HG03097 (cell line): ENCODE measurements around the gene LRPAP1.
"Not testable (repeated sequence)": the region's sequence is repeated elsewhere in the genome, so short reads cannot be mapped to it uniquely, and the experiment has no call there.

Experiments
- ATAC-seq: cut with Tn5 transposase; IDR thresholded peaks from one replicate; pipeline ENCODE4 v1.9.1; 2021; ENCODE audit not compliant: unreplicated experiment, low FRiP score

The LRPAP1 gene

DNA sequence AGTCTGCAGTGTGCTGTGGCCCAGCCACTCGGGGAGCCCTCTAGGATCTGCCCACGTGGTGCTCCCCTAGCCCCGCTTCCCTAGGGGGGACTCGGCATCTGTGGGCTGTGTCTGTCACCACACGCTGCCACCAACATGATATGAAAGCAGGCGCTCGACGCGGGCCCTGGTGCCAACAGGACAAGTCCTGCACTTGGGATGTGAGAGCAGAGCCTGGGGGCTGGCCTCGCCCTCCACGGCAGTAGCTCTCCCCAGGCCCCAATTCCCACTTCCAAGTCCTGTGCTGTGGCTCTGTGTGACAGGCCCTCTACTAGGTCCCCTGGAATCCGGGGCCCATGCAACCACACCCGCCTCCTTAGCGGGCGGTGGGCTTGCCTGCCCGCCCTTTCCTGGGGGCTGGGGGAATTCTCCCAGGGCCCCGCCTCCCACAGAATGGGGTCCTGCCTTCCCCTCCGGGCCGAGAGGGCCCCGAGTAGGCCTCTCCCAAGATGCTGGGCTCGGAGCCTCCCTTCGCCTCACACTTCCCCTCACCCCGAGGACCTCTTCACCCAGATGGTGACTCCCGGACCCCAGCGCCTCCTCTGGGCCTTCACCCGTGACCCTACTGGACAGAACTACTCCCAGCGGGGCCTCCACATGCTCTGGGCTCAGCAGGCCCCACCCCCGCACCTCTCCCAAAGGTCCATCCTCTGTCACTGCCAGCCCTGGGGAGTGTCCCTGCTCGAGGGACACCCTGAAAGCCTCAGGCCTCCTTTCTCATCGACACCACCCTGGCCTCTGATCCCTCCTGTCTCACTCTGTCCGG is 11.2 kb downstream of the LRPAP1 start:
- no peak for ATAC-seq

DNA sequence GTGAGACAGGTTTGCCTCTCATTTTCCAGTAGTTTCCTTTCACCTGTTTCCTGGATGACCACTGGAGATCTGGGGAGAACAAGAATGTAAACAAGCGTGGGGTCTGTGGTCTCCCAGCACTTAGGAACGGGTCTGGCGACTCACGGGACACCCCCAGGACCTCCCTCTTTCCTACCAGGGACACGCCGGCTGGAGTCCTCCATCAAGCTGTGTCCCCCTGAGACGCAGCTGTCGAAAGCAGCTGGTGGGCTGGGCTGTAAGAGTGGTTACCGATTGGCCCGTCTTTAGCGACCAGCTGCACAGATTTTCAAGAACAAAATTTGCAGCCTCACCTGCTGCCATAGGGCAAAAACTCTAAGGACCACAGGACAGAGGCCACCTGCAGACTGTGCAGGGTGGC is 11.9 kb downstream of the LRPAP1 start:
- ATAC-seq, result no peak

DNA sequence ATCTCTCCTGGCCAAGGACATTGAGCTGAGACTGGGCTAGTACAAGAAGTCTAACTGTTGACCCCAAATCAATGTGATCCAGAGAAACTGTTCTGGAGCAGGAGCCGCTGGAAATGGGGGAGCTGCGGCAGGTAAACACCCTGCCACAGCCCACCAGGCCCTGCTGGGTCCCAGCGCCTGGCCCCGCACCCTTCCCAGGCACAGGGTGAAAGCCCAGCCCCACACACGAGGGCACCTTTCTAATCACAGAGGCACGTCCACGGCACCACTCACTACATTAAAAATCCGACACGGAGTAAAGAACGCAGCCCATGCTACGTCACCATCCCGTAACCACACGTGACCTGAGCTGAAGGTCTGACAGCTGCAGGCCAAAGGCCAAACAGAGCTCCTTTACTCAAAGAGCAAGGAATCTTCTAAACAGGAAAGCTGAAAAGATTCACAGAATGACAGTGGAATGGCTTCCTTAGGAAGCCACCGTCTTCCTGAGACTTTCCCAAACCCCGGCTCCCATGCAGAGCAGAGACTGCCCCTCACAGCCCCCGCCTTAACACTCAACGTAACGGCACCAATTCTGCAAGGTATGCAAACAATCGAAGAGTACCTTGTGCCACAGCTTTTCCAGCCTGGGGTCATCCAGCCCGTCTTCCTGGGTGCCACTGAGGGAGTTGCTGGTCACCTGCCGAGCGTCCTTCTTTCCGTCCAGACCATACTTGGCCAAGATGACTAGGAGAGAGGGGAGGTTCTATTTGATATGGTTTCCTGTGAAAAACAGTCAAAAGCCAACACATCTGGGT is 12.6 kb downstream of the LRPAP1 start:
- ATAC-seq, result no peak

DNA sequence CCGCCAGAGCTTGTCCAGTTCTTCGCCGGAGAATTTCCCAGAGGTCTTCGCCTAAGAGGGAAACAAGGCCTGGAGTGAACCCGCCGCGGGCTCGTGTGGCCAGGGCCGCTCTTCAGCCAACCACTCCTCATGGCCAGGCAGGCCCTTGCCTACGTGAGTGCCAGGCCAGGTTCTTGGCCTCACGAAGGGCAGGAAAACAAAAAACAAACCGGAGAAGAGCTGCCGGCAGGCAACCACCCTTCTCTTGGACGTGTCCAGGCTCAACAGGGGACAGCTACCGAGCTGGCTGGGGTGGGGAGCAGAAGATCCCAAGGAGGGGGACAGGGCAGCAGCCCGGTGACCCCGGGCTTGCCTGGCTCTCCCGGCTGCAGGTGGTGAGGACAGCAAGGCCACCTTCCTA is 13.3 kb downstream of the LRPAP1 start:
- no peak for ATAC-seq

DNA sequence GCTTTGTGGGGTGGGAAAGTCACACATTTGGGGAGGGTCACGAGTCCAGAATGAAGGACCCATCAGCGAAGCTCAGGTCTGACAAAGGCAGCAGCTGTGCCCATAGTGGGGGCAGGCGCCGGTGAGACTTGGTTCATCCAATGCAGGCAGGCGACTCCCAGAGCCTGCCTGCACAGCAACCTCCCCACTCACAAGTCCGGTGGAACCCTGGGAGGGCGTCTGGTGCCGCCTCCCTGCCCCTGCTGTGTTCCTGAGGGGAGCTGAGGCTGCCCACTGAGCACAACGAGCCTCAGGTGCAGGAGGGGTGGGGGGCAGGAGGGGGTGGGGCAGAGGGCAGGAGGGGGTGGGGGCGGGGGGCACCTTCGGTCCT is 13.7 kb downstream of the LRPAP1 start:
- no peak for ATAC-seq

DNA sequence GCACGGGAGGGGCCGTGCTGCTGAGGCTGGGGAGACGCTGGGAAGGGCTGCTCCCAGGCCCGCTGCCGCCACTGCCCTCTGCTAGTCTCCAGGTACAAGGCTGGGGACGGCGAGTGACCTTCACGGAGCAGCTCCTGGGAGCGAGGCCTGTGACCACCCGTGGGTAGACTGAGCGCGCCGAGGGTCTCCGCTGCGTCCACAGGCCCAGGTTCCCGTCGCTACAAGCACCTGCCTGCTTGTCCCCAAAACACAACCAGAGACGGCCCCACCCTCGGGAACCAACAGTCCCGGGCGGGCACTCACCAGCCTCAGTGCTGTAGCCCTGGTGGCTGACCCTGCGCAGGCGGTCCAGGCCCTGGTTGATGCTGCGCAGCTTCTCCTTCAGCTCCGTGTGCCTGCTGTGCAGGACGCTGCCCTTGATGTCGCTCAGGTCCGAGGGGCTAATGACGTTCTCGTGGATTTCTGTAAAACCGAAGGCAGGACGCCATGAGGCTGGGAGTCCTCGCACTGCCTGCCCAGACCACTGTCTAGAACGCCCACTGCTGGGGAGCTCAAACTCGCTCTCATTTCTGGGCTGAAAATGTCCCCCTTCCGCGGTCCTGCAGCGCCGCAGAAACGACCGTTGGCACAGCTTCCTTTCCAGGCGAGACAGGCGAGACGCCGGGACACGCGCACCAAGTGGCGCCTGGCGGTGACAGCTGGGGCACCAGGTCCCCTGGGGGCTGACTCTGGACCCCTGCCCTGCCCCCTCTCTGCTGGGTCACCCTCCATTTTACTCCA is 14.3 kb downstream of the LRPAP1 start:
- ATAC-seq, result no peak

DNA sequence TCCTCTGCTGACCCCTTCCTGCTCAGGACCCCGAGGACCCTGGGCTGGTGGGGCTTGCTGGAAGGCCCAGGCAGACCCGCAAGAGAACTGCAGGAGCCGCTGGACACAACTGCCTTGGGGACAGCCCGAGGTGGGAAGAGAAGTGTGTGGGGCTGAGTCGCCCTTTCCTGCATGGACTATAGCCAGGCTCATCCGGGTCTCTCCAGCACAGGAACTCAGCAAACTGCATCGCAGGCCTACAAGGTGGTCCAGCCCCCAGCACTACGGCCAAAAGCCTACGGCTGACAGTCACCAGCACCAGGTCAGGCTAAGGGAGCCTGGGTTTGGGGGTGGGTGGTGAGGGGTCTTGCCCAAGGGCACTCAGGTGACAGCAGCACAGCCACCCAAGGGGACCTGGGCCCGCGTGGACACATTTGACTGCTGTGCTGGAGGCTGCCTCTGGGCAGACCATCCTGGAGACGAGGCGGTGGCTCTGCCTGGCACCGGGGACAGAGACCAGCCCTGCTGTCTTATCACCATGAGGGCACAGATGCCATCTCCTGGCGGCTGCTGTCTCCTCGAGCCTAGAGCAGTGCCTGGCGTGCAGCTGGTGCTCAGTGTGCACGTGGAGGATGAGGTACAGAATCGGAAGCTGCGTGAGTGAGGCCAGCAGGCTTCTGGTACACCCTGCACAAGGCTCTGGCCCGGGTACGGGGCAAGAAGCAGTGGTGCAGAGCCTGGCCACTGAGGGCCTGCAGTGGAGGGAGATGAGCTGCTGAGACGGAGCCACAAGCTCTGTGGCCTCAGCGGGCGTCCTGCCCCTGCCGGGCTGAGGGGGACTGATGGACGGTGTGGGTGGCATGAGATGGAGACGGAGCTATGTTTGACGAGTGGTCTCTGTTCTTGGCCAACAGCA is 15.1 kb downstream of the LRPAP1 start:
- ATAC-seq, result no peak

DNA sequence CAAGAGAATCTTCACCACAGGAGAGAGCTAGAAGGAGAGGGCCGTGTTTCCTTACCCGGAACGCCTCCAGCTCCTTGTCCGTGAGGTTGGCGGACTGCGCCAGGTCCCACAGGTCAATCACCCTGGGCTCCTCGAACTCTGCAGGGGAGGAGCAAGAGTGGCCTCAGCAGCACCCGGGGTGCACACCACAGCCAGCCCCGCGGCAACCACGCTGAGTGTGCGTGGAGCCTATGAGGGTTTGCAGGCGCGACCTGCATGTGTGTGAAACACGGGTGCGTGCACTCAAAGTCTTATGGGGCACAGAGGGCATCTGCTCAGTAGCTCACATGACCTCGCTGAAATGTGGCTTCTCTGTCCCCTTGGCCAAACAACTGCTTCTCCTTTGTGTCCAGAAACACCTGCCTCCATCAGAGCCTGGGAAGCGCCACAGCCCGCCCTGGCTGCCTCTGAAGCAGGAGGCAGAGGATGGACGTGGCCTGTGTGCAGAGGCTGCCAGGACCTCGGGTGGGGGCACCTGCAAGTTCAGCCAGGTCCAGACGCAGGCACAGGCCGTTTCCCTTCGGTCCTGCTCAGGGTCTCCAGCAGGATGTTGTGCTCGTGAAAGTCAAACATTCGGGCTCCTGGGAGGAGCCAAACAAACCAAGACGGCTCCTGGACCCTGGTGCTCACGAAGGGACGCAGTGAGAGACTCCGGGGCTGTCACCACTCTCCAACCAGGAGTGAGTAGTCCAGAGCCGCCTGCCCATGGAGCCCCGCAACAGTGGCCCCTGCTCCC is 16.0 kb downstream of the LRPAP1 start:
- no peak for ATAC-seq

DNA sequence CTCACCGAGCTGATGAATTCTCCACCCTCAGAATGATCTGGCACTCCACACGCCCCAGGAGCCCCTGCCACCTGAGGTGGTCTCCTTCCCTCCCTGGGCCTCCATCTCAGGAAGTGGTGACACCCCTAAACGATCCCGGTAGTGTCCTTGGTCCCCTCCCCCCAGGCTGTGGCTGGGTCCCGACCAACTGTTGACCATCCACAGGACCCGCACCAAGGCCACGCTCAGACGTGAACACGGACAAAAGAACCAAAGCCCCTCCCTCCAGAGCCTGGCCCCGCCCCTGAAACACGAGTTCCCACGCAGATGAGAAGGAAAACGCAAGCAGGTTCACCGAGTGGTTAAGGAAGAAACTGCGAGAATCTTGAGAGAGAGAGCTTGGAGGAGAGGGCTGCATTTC is 16.6 kb downstream of the LRPAP1 start:
- ATAC-seq, result no peak

DNA sequence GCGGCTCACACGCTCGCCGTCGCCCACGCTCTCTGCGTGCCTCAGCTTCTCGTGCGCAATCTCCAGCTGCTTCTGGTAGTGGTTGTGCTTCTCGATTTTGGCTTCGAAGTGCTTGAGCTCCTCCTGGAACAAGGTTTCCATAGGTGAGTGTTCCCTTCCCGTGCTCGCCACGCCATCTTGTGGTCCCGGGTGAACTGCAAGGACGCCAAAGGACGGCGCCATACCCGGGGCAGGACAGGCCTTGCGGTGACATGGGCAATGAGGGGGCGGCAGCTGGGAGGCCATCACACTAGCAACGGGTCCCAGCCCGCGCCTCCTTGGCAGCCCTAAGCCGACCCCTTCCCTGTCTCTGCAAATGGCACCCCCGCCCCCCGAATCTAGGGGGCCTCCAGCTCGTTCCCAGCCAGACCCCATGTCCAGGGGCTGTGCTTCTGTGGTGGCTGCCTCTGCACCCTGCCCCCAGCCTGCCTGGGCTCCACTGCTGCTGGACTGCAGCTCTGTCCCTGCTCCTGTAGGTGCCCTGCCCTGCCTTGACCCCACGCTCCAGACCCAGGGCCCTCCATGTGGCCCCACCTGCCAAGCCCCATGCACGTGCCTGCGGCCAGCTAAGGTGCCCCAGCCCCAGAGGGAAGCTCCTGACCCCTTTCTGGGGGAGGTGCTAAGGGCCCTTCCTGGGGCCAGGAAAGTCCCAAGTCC is 17.3 kb downstream of the LRPAP1 start:
- no peak for ATAC-seq

DNA sequence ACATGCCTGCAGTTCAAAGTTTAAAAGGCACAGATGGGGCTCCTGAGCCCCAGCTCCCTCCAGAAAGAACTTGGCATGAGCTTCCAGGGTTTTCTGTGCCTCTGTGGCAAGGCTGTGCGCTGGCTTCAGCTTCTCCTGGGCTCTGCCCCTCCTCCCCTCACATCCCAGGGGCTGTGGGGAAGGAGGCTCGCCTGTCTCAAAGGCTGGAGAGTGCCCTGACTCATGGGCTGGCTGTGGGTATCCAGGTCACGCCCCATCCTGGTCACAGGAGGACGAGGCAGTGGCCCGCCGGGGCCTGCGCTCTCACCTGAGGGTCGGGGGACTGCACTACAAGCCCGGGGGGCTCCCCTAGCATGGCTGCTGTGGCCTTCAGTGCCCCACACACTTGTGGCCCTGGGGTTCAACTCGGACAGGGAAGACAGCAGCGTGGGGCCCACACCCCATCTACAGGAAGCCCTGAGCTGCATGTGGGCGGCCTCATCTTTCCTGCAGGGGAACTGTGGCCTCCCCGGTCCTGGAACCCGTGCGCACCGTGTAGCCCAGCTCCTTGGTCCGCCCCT is 17.9 kb downstream of the LRPAP1 start:
- ATAC-seq, result no peak

DNA sequence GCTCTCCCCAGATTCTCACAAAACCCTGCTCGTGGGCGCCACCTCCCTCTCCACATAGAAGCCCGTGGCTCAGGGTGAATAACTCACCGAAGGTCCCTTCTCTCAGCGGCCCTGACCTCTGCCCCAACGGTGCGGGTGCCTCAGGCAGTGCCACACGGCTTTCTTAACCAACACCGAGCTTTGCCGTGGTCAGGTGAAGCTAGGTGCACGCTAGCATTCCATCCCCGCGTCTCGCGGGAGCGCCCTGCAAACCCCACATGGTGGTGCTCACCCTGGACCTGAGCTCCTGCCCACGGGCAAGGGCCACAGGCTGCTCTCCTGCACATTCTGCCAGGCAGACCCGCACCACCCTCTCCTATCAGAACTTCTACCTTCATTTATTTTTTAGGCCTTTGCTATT is 18.4 kb downstream of the LRPAP1 start:
- no peak for ATAC-seq

DNA sequence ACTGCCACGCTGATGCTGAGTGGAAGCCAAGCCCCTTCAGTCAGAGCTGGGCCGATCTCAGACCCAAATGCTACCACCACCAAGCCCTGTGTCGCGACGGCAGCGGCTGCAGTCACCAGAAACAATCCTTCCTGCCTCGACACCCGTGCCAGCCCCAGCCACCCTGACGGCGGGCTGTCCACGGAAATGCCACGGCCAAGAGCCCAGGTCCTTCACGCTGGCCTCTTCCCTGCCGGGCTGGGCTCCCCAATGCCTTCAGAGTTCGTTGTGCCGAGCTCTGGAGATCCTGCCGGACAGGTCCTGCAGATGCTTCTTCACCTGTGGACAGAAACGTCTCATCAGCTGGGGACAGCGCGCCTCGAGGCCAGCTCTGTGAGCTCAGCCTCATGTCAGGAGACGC is 19.5 kb downstream of the LRPAP1 start:
- ATAC-seq, result no peak

DNA sequence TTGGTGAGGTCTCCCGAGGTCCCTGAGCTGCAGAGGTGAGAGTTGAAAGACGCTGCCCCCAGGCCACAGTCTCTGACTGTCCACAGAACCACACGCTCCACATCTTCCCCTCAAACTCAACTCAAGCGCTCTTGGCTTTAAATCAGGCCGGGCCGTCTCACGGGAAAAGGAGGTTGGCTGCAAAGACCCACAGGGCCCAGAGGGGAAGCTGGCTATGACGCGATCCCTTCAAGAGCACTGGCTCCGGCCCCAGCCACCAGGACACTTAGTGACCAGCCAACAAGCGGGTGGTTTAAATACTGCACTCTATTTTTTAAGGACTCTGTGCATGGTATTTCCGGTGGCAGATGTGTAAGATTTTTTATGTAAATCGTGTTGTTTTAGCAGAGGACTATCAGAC is 19.9 kb downstream of the LRPAP1 start:
- no peak for ATAC-seq

DNA sequence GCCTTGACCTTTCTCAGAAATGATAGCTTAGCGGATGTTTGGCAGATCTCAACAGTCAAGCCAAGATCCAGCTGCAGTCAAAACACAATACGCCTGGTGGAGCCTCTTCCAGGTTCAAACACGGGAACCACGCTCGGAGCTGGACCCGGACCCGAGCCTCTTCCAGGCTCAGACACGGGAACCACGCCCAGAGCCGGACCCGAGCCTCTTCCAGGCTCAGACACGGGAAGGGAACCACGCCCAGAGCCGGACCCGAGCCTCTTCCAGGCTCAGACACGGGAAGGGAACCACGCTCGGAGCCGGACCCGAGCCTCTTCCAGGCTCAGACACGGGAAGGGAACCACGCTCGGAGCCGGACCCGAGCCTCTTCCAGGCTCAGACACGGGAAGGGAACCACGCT is 20.6 kb downstream of the LRPAP1 start:
- not testable (repeated sequence) for ATAC-seq

DNA sequence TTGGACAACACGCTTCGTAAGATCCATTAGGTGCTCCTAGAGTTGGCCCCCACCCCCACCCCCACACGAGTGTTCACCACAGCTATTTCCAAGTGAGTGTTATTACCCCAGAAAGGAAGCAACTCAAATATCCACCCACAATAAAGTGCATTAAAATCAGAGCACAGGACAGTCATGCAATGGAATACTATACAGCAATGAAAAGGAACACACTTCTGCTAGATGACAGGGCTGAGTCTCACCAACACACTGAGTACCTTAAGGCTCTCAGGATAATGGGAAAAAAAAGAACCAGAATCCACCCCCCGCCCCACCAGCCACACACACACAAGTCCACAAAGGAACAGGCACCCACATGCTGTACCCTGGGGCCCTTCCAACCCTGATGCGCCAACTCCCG is 21.0 kb downstream of the LRPAP1 start:
- ATAC-seq, result no peak

DNA sequence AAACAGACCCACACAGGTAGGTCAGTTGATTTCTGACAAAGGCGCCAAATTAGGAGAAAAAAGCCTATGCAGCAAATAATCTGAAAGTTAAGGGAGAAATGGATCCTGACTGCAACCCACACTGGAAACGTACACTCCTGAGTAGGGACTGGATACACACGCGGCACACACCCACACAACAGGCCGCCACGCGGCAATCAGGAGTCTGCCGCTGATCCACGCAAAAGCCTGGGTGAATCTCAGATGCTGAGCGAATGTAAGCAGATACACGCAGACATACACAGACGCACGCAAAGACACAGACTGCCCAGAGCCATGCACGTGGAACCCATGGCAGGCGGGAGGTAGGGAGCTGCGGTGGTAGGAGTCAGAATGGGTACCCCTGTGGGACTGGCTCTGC is 21.7 kb downstream of the LRPAP1 start:
- no peak for ATAC-seq

DNA sequence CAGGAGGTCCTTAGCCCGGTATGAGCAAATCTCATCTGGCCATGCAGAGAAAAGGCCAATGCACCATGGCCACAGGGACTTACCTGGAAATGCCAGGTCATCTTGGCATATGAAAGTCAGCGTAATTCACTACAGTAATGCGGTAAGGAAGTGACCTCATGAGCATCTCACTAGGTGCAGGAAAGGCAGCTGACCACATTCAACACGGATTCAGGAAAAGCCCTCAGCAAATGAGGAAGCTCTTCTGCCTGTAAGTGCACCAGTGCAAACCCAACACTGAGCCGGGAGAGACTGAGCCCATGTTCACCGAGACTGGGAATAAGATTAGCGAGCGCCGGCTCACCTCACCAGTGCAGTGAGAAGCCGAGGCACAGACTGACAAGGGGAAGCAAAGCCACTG is 23.7 kb downstream of the LRPAP1 start:
- ATAC-seq, result no peak

DNA sequence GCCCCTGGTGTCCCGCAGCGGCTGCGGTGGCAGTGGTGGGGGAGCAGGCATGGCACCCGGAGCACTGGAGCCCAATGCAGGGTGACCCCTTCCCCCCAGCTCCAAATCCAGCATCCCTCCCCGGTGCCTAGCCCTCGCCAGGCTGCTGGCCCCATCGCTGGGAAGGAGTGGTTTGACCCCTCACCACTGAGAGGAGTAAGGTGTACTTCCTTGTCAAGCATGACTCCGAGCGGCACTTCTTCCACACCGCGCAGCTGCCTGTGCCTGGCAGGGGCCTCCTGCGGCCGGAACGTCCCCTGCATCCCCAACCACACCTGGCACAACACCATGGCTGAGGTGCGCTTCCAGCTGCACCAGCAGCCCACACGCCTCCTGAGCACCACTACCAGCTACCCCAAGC is 27.0 kb downstream of the LRPAP1 start:
- no peak for ATAC-seq
